SJSA1 (cell line): ENCODE data around the gene RNF26. TPM values are rescaled to one million over a fixed set of nuclear protein-coding genes. Genes with fewer than 3 reads are reported as not detected.

Source experiments
- DNase-seq, 2 experiments: peaks; one replicate each; pipeline ENCODE4 v3.0.0-alpha.2; 2015 to 2020; ENCODE audit warnings: low spot score in 2 of 2, low read depth in 1 of 2
- H3K27ac ChIP-seq: fragments of 250-450 bp; sonication (Bioruptor Pico); 2 replicates; pipeline ENCODE4 v1.5.1; 2020; ENCODE audit warnings: mild to moderate bottlenecking, moderate library complexity
- H3K27me3 ChIP-seq: fragments of 250-450 bp; sonication (Bioruptor Pico); replicated peaks from 2 replicates; pipeline ENCODE4 v1.5.1; 2020; ENCODE audit warnings: mild to moderate bottlenecking, moderate library complexity
- H3K36me3 ChIP-seq: fragments of 250-450 bp; sonication (Bioruptor Pico); 2 replicates; pipeline ENCODE4 v1.5.1; 2020; ENCODE audit warnings: mild to moderate bottlenecking
- H3K4me1 ChIP-seq: fragments of 250-450 bp; sonication (Bioruptor Pico); replicated peaks from 2 replicates; pipeline ENCODE4 v1.6.1; 2021; ENCODE audit warnings: mild to moderate bottlenecking
- H3K4me3 ChIP-seq: fragments of 250-450 bp; sonication (Bioruptor Pico); 2 replicates; pipeline ENCODE4 v1.5.1; 2020; ENCODE audit warnings: mild to moderate bottlenecking
- H3K9me3 ChIP-seq: fragments of 250-450 bp; sonication (Bioruptor Pico); replicated peaks from 2 replicates; pipeline ENCODE4 v1.5.1; 2020; ENCODE audit warnings: mild to moderate bottlenecking
- total RNA-seq: library from RNA; depleted of rRNA; stranded (reverse); fragments of >200 nt; shearing (Covaris generic); gene quantifications from 2 replicates; pipeline ENCODE4 v1.2.3, GENCODE V29; 2014

Gene RNF26
- total RNA-seq, 1 experiment from 2014 or later, result 3.4 TPM

- Histone ChIP-seq H3K27ac (no peak overlapping the region), H3K27me3 (no peaks in the 10 kb centered on the region), H3K9me3 (no peaks in the 10 kb centered on the region), H3K36me3 (no peaks in the 10 kb centered on the region), H3K4me1 (peaks cover 3% of the 10 kb centered on the region; the same call in 1 of the 2 replicates), H3K4me3 (no peak overlapping the region)
- DNase-seq, result peak in 1 of 2 experiments; percentile 2
Observed at GRCh38 chr11:119361056-119361787, 26.9 kb downstream of the RNF26 start.

- Histone ChIP-seq H3K4me3 (no peak overlapping the region), H3K27me3 (no peaks in the 10 kb centered on the region), H3K4me1 (peaks cover 3% of the 10 kb centered on the region; the same call in 1 of the 2 replicates), H3K27ac (no peak overlapping the region), H3K9me3 (no peaks in the 10 kb centered on the region), H3K36me3 (no peaks in the 10 kb centered on the region)
- no peak for DNase-seq
Observed at GRCh38 chr11:119361941-119362725, 27.8 kb downstream of the RNF26 start.

- Histone ChIP-seq H3K27ac (no peak overlapping the region), H3K9me3 (no peaks in the 10 kb centered on the region), H3K27me3 (no peaks in the 10 kb centered on the region), H3K36me3 (no peaks in the 10 kb centered on the region), H3K4me3 (no peak overlapping the region), H3K4me1 (peaks cover 3% of the 10 kb centered on the region; the same call in 1 of the 2 replicates)
- no peak for DNase-seq
Observed at GRCh38 chr11:119362741-119363080, 28.4 kb downstream of the RNF26 start.

- Histone ChIP-seq H3K4me1 (peaks cover 3% of the 10 kb centered on the region; the same call in 1 of the 2 replicates), H3K36me3 (no peaks in the 10 kb centered on the region), H3K27ac (no peak overlapping the region), H3K4me3 (no peak overlapping the region), H3K9me3 (no peaks in the 10 kb centered on the region), H3K27me3 (no peaks in the 10 kb centered on the region)
- no peak for DNase-seq
Observed at GRCh38 chr11:119363081-119363850, 28.9 kb downstream of the RNF26 start.

- Histone ChIP-seq H3K9me3 (no peaks in the 10 kb centered on the region), H3K4me1 (peaks cover 3% of the 10 kb centered on the region; the same call in 1 of the 2 replicates), H3K4me3 (peak overlapping the region; percentile 29), H3K36me3 (no peaks in the 10 kb centered on the region), H3K27me3 (no peaks in the 10 kb centered on the region), H3K27ac (no peak overlapping the region)
- no peak for DNase-seq
Observed at GRCh38 chr11:119363851-119364590, 29.7 kb downstream of the RNF26 start.

GRCh38 chr11:119365071-119365591 is 30.8 kb downstream of the RNF26 start:
- Histone ChIP-seq H3K9me3 (no peaks in the 10 kb centered on the region), H3K4me3 (no peak overlapping the region), H3K36me3 (no peaks in the 10 kb centered on the region), H3K4me1 (peaks cover 3% of the 10 kb centered on the region; the same call in 1 of the 2 replicates), H3K27ac (no peak overlapping the region), H3K27me3 (no peaks in the 10 kb centered on the region)
- DNase-seq, result no peak

GRCh38 chr11:119366690-119367620 is 32.6 kb downstream of the RNF26 start:
- DNase-seq, result no peak
- Histone ChIP-seq H3K4me3 (no peak overlapping the region), H3K27ac (no peak overlapping the region), H3K4me1 (no peaks in the 10 kb centered on the region), H3K9me3 (no peaks in the 10 kb centered on the region), H3K36me3 (no peaks in the 10 kb centered on the region), H3K27me3 (no peaks in the 10 kb centered on the region)

- H3K4me1 ChIP-seq, result no peaks in the 10 kb centered on the region
- H3K9me3 ChIP-seq, result no peaks in the 10 kb centered on the region
- H3K27ac ChIP-seq, result no peak overlapping the region
- H3K36me3 ChIP-seq, result no peaks in the 10 kb centered on the region
- no peaks in the 10 kb centered on the region for H3K27me3 ChIP-seq
- no peak for DNase-seq
- H3K4me3 ChIP-seq, result no peak overlapping the region
Observed at GRCh38 chr11:119367661-119368120, 33.4 kb downstream of the RNF26 start.

GRCh38 chr11:119368121-119369034 is 34.1 kb downstream of the RNF26 start:
- Histone ChIP-seq H3K27me3 (no peaks in the 10 kb centered on the region), H3K9me3 (no peaks in the 10 kb centered on the region), H3K27ac (no peak overlapping the region), H3K4me1 (no peaks in the 10 kb centered on the region), H3K36me3 (no peaks in the 10 kb centered on the region), H3K4me3 (no peak overlapping the region)
- DNase-seq, result no peak

- Histone ChIP-seq H3K4me3 (no peak overlapping the region), H3K9me3 (no peaks in the 10 kb centered on the region), H3K4me1 (no peaks in the 10 kb centered on the region), H3K36me3 (no peaks in the 10 kb centered on the region), H3K27ac (no peak overlapping the region), H3K27me3 (no peaks in the 10 kb centered on the region)
- no peak for DNase-seq
Observed at GRCh38 chr11:119369132-119369925, 35.0 kb downstream of the RNF26 start.

GRCh38 chr11:119370486-119371046 is 36.2 kb downstream of the RNF26 start:
- no peak for DNase-seq
- no peak overlapping the region for H3K4me3 ChIP-seq
- H3K4me1 ChIP-seq, result no peaks in the 10 kb centered on the region
- no peaks in the 10 kb centered on the region for H3K36me3 ChIP-seq
- H3K9me3 ChIP-seq, result no peaks in the 10 kb centered on the region
- H3K27ac ChIP-seq, result no peak overlapping the region
- H3K27me3 ChIP-seq, result no peaks in the 10 kb centered on the region
